CD4-positive, alpha-beta T cell treated with Interleukin-2 at 100 ng/mL for 4 hours (primary cell): Measurements from ENCODE around the gene HERC4.
"Not testable (repeated sequence)": the region's sequence is repeated elsewhere in the genome, so short reads cannot be mapped to it uniquely, and the experiment has no call there.

Experiments
- DNase-seq: peaks from one replicate; pipeline ENCODE4 v3.0.0-alpha.2; 2020; ENCODE audit warnings: low spot score

Gene HERC4

DNA sequence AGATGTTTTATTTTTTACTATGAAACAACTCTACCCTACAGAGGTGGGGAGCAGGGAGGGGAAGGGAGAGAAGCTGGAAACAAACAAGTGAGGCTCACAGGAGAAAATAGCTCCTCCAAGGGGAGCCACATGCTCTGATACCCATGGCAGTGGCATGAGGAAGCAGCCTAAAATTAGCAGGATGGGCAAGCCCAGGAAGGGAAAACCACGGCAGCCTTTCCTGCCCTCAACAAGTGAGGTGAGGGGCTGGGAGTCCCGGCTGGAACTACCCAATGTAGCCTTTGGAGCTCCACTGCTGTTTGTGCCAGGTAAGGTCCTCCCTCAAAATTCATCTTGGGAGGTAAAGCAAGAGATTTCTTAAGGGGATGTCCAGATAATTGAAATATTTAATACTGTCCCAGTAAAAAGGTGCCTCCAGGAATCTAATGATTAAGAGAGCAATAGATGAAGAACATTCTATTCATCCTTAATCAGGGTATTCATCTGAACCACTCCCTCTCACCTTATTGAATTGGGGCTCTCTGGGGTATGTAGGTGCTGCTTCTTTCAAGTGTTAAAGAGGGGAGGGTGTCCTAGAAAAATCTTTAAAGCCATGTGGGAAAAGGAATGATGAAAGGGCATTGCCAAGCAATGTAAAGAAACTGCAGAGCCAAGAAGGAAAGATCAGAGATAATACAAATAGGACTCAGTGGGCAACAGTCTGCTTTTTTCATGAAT lies 12.8 kb upstream of the HERC4 start:
- DNase-seq: no peak

- DNase-seq: no peak
Measured at GRCh38 chr10:68086910-68087684, 12.0 kb upstream of the HERC4 start.

DNA sequence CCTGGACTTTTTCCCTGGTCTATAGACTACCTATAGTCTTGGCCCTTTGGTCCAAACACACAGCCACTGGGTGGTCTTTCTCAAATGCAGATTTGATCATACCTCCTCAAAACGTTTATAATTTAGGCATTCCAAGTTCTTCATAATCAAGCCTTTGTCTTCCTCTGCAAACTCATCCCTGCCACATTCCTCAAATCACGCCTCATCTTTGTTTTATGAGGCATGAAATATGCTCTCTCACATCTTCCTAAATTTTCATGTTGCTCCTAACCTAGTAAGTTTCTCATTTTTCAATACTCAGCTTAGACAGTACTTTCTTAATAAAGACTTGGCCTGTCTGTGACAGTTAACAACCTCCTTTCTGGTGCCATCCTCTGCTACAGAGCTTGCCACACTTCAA lies 10.9 kb upstream of the HERC4 start:
- no peak for DNase-seq

GRCh38 chr10:68084469-68084868 lies 9.4 kb upstream of the HERC4 start:
- no peak for DNase-seq

DNA sequence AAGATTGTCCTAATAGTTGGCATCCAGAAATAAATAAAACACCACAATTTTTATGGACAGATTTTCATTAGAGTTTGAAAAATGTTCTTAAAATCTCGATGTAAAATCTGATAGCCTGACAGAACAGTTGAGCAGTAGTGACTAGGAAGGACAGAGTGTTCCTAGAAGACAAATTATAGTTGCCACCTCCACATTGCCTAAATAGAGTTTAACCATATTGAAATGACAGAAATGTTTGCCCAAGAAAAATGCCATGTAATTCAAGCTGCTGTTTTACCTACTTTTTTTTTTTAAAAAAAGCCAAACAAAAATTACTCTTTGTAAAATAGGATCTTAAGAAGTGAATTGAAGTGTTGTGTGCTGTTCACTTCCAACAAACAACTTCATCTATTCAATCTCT lies 8.9 kb upstream of the HERC4 start:
- DNase-seq: no peak

- no peak for DNase-seq
Measured at GRCh38 chr10:68082872-68083271, 7.8 kb upstream of the HERC4 start.

DNA sequence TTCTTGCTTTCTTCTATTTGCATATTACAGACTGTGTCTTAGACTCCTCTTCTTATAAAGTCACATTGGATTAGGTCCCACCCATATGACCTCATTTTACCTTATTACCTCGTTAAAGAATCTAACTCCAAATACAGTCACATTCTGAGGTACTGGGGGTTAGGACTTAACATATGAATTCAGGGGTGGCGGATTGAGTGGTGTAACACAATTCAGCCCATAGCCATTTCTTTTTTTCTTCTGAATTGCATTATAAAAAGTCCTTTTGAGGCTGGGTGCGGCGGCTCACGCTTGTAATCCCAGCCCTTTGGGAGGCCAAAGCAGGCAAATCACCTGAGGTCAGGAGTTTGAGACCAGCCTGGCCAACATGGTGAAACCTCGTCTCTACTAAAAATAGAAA lies 6.8 kb upstream of the HERC4 start:
- DNase-seq: no peak

- DNase-seq: no peak
Measured at GRCh38 chr10:68080853-68081431, 5.9 kb upstream of the HERC4 start.

DNA sequence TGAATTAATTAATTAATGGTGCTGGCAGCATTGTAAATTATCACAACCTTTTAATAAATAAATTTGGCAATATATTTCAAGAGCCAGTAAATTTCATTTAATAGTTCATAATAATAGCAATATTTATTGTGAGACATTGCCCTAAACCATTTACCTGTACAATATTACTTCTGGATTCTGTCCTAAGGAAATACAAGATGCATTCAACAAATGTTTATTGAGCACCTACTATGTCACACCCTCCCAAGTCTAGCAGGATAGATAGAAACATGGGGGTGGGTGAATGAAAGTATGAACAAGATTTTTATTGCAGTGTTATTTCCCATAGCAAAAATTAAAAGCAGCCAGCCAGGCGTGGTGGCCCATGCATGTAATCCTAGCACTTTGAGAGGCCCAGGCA lies 4.4 kb upstream of the HERC4 start:
- DNase-seq: no peak

DNA sequence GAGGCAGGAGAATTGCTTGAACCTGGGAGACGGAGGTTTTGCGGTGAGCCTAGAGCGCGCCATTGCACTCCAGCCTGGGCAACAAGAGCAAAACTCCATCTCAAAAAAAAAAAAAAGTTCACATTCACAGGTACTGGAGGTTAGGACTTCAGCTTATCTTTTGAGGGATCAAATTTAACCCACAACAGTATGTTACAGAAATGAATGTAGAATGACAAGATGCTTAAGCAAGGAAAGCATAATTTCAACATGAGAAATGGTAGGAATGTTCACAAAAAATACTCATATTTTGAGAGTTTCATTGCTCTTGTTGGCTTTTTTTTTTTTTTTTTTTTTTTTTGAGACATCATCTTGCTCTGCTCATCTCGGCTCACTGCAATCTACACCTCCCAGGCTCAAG lies 1.9 kb upstream of the HERC4 start:
- no peak for DNase-seq

DNA sequence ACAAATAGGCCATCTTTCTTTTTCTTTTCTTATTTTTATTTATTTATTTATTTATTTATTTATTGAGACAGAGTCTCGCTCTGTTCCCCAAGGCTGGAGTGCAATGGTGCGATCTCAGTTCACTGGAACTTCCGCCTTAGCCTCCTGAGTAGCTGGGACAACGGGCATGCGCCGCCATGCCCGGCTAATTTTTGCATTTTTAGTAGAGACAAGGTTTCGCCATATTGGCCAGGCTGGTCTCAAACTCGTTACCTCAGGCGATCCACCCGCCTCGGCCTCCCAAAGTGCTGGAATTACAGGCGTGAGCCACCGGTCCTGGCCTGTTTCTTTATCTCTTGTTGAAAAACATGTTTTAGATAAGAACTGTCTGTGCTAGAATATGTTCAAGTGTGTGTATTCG lies 998 bp upstream of the HERC4 start:
- not testable (repeated sequence) for DNase-seq

GRCh38 chr10:68075550-68076004 lies 494 bp upstream of the HERC4 start:
- DNase-seq: no peak

DNA sequence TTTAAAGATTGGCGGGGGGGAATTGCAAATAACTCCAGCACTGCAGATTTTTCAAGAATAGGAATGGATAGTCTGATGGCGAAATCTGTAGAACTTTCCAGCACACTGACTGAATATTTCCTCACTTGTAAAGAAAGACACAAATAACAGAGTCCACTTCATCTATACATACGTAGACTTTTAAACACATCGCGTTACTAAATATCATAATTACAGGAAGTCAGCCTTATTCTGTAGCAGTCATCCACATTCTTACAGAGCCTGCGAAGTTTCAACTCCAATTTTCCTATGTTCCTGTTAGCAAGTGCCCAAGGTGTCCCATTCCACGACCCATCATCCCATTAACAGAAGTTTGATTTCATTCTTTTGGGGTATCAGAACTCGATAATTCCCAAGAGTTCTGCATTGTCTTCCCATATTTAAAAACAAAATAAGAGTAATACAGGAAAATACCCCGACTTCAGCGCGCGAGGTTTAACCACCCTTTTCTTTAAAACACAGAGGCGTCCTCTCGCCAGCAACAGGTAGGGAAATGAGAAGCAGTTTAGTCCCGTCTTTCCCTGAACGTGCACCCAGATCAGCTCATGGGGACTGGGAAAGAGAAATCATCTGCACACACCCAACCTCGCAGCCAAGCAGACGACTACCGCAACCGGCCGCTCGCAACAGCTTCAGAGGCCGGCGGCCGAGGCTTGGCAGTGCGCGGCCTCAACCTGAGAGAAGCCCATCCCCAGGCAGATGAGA lies 880 bp downstream of the HERC4 start:
- peak; percentile 2 for DNase-seq

DNA sequence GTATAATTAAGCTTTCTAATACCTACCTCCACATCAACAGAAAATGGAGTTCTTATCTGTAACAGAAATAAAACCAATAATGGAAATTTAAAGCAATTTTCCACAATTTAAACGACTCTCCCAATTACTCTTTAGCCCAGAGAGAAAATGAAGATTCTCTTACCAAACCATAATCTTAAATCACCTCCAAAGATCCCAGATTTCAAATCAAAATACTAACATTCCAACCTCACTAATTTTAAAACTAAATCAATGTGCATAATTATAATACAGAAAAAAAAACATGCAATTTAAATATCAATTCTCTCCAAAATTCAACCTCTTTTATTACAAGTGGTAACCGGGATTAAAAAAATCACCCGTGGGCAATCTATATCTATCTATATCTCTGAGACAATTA lies 1.5 kb downstream of the HERC4 start:
- no peak for DNase-seq

DNA sequence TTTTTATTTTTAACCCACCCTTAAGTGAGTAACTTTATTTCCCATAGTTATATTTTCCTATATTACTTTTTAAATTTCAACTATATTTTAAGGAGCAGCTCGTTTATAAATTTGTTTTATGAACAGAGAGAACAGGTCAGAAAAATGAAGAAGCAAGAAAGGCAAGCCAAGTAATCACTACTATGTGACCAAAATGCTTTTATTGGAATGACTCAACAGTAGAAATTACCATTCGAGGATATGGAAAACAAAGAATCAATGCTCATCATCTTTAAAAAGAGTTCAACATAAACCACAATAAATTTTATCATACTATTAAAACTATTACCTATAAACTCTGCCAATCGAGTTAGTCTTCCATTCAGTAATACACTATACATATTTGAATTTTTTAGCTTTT lies 7.6 kb downstream of the HERC4 start:
- no peak for DNase-seq

- DNase-seq: no peak
Measured at GRCh38 chr10:68067029-68067428, 8.1 kb downstream of the HERC4 start.

DNA sequence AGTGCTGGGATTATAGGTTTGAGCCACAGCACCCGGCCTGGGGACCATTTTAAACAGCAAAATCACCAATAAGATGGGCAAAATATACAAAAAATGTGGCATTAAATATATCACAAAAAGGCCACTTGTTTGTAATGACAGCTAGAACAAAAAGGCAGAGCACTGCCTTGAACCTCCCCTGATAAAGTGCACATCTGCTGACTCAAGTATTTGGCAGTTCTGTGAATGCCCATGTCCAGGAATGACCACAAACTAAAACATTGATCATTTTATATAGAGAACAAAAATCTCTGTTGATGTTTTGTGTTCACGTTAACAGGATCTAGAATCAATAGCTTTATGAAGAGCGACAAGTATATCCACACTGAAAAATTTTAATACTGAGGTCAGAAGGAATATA lies 21.5 kb downstream of the HERC4 start:
- DNase-seq: no peak

DNA sequence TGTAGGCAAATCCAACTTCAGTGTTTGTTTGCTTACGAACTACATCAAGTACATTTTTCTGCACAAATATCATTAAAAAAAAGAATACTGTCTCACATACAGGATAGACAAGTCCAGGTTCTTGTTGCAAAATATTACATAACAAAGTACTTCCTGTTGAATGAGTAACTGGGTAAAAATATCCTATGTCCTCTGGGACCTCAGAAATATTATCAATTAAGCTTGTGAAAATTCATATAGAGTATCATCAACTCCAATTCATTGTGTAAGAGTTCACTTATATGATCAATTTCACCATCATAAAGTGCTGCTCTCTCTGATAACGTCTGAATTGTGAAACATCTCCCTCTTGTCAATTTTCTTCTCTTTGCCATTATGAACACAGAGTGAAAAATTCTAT lies 22.6 kb downstream of the HERC4 start:
- DNase-seq: no peak

- no peak for DNase-seq
Measured at GRCh38 chr10:68049289-68050078, 25.6 kb downstream of the HERC4 start.

GRCh38 chr10:68047554-68048327 lies 27.3 kb downstream of the HERC4 start:
- no peak for DNase-seq

GRCh38 chr10:68047122-68047521 lies 28.0 kb downstream of the HERC4 start:
- no peak for DNase-seq
